PC-9 (cell line): Measurements from ENCODE around the gene MAPKAP1.

Experiments used
- EZH2 ChIP-seq: fragments of 200-600 bp; sonication (generic); IDR thresholded peaks from 2 replicates; pipeline ENCODE4 v1.8.0; 2017; ENCODE audit warnings: antibody characterized with exemption, low read depth
- TF ChIP-seq, protein P1 (sequence below): fragments of 200-600 bp; sonication (generic); conservative IDR thresholded peaks from 2 replicates; pipeline ENCODE4 v1.6.1; 2017; ENCODE audit warnings: mixed run types, antibody characterized with exemption, mild to moderate bottlenecking, moderate library complexity

DNA sequence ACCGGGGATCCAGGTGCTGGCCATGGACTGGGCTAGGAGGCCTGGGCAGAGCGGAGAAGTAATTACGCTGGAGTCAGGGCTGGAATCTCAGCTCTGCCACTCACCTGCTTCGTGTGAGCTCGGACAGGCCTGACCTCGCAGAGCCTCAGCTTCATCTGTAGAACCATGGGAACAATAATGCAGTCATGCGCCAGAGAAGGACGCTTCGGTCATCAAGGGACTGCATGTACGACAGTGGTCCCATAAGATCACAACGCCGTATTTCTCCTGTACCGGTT lies 300.3 kb downstream of the MAPKAP1 start:
- TF ChIP-seq, protein P1, sequence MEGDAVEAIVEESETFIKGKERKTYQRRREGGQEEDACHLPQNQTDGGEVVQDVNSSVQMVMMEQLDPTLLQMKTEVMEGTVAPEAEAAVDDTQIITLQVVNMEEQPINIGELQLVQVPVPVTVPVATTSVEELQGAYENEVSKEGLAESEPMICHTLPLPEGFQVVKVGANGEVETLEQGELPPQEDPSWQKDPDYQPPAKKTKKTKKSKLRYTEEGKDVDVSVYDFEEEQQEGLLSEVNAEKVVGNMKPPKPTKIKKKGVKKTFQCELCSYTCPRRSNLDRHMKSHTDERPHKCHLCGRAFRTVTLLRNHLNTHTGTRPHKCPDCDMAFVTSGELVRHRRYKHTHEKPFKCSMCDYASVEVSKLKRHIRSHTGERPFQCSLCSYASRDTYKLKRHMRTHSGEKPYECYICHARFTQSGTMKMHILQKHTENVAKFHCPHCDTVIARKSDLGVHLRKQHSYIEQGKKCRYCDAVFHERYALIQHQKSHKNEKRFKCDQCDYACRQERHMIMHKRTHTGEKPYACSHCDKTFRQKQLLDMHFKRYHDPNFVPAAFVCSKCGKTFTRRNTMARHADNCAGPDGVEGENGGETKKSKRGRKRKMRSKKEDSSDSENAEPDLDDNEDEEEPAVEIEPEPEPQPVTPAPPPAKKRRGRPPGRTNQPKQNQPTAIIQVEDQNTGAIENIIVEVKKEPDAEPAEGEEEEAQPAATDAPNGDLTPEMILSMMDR, result no peak
- no peak for TF ChIP-seq EZH2
